ENCODE data around the gene ZZZ3. TPM values are rescaled to one million over a fixed set of nuclear protein-coding genes. Genes with fewer than 3 reads are reported as not detected.

Gene ZZZ3
- total and polyA plus RNA-seq, 2 of the 13 experiments (the other 11 are each of a cell fraction or from before 2014, with no cell fraction given), result 18.1 to 50.2 TPM

GRCh38 chr1:77642941-77643340, 39.5 kb downstream of the ZZZ3 start:
- POLR2A ChIA-PET, result no interaction called here

GRCh38 chr1:77642196-77642595, 40.3 kb downstream of the ZZZ3 start:
- POLR2A ChIA-PET, result no interaction called here
- no peak overlapping the region for H3K4me3 ChIP-seq (replicated peaks in 1 of 3; ENCODE audit: insufficient read depth in 1 of 3, low read depth in 2 of 3, low read length in 3 of 3)
- TF ChIP-seq SOX13 (IDR thresholded peaks at IDR 0.05), result no peak
- no peak for TF ChIP-seq SOX13 (CRISPR knock-in tag; conservative IDR thresholded peaks at IDR 0.05 in 1 of 2, IDR thresholded peaks at IDR 0.05 in 1 of 2)
- peaks cover 5% of the 10 kb centered on the region; the same call in 1 of the 2 replicates for H4K20me1 ChIP-seq (ENCODE audit: insufficient read depth, low read length)
- H3K27me3 ChIP-seq (ENCODE audit: control insufficient read depth in 1 of 2, insufficient read depth in 2 of 2, low read length in 2 of 2), result no peaks in the 10 kb centered on the region
- peaks cover 51% of the 10 kb centered on the region for H3K79me2 ChIP-seq (ENCODE audit: insufficient read depth, low read length)
- H3K4me1 ChIP-seq (ENCODE audit: insufficient read depth, low read length), result no peaks in the 10 kb centered on the region
- in situ Hi-C loops (cut with HindIII; ENCODE audit: extremely low pct_ligation_motif_present, low pct_unique_long_range_greater_than_20kb), result no loop called here
- peaks cover 0 to 32% of the 10 kb centered on the region in 2 experiments; a peak in 2 of 5 replicates for H3K36me3 ChIP-seq (replicated peaks in 1 of 2; ENCODE audit: control insufficient read depth in 1 of 2, insufficient read depth in 2 of 2, low read length in 2 of 2)
- BruUV-seq (replicated peaks), result no TSS peak
- FAIRE-seq (no peak), DNase-seq (ENCODE audit: low spot score) (no peak), ATAC-seq (no peak)
- intact Hi-C loops (cut with micrococcal nuclease; ENCODE audit: unreplicated experiment), result loop anchor here (5.0 kb wide), 1 partner anchor 40 kb away; the partner anchor contains the start of gene ZZZ3
- no peak overlapping the region for H3K9ac ChIP-seq (ENCODE audit: insufficient read depth, low read depth, low read length)
- CTCF ChIA-PET (ENCODE audit: low intra/inter-chr PET ratio, low total read pairs), result no interaction called here
- WGBS (ENCODE audit: low lambda C conversion rate), result 98% methylated on average over 5 of the region's 5 CpGs
- no peak overlapping the region for H3K4me2 ChIP-seq (ENCODE audit: low read depth, low read length)
- H3K9me3 ChIP-seq (ENCODE audit: low read length), result no peaks in the 10 kb centered on the region
- no peak overlapping the region for H3K27ac ChIP-seq (ENCODE audit: extremely low read length, insufficient read depth, low read length)
- no peak overlapping the region for H2AFZ ChIP-seq (ENCODE audit: low read length)

More at GRCh38 chr1:77642941-77643340, 39.5 kb downstream of the ZZZ3 start:
- no TSS peak for BruUV-seq (replicated peaks)
- Histone ChIP-seq H3K79me2 (ENCODE audit: insufficient read depth, low read length) (peaks cover 57% of the 10 kb centered on the region), H3K27ac (ENCODE audit: extremely low read length, insufficient read depth, low read length) (no peak overlapping the region), H3K9ac (ENCODE audit: insufficient read depth, low read depth, low read length) (no peak overlapping the region), H2AFZ (ENCODE audit: low read length) (no peak overlapping the region), H3K36me3 (replicated peaks in 1 of 2; ENCODE audit: control insufficient read depth in 1 of 2, insufficient read depth in 2 of 2, low read length in 2 of 2) (peaks cover 0 to 27% of the 10 kb centered on the region in 2 experiments; a peak in 2 of 5 replicates), H3K4me3 (replicated peaks in 1 of 3; ENCODE audit: insufficient read depth in 1 of 3, low read depth in 2 of 3, low read length in 3 of 3) (no peak overlapping the region), H3K4me1 (ENCODE audit: insufficient read depth, low read length) (no peaks in the 10 kb centered on the region), H3K9me3 (ENCODE audit: low read length) (no peaks in the 10 kb centered on the region), H4K20me1 (ENCODE audit: insufficient read depth, low read length) (peaks cover 5% of the 10 kb centered on the region; the same call in 1 of the 2 replicates), H3K4me2 (ENCODE audit: low read depth, low read length) (no peak overlapping the region), H3K27me3 (ENCODE audit: control insufficient read depth in 1 of 2, insufficient read depth in 2 of 2, low read length in 2 of 2) (no peaks in the 10 kb centered on the region)
- FAIRE-seq (no peak), DNase-seq (ENCODE audit: low spot score) (no peak), ATAC-seq (no peak)
- CTCF ChIA-PET (ENCODE audit: low intra/inter-chr PET ratio, low total read pairs), result no interaction called here
- intact Hi-C loops (cut with micrococcal nuclease; ENCODE audit: unreplicated experiment), result loop anchor here (5.0 kb wide), 1 partner anchor 39 kb away; the partner anchor contains the start of gene ZZZ3
- TF ChIP-seq ZNF460 (CRISPR knock-in tag; IDR thresholded peaks at IDR 0.05; ENCODE audit: borderline replicate concordance) (peak; percentile 69), ZNF577 (CRISPR knock-in tag; IDR thresholded peaks at IDR 0.05; ENCODE audit: borderline replicate concordance, low read depth) (no peak), ARNTL (CRISPR knock-in tag; IDR thresholded peaks at IDR 0.05) (no peak), HNF4G (IDR thresholded peaks at IDR 0.05; ENCODE audit: borderline replicate concordance, low read depth, low read length) (no peak), HNF4G (CRISPR knock-in tag; IDR thresholded peaks at IDR 0.05; ENCODE audit: borderline replicate concordance, low read depth) (no peak), ZNF414 (CRISPR knock-in tag; IDR thresholded peaks at IDR 0.05) (no peak), GATAD2A (CRISPR knock-in tag; IDR thresholded peaks at IDR 0.05) (no peak), CEBPB (IDR thresholded peaks at IDR 0.05; ENCODE audit: borderline replicate concordance, low read depth, low read length) (0 out of 2 replicates have a peak, but pooled peaks have one; percentile 16)
- in situ Hi-C loops (cut with HindIII; ENCODE audit: extremely low pct_ligation_motif_present, low pct_unique_long_range_greater_than_20kb), result no loop called here
- WGBS (ENCODE audit: low lambda C conversion rate), result 100% methylated on average over 3 of the region's 3 CpGs

All from HepG2 (cell line).